ENCODE results near the gene PGBD5.

The PGBD5 gene

GRCh38 chr1:230375147-230375546 is 51.0 kb downstream of the PGBD5 start:
- DNase-seq = no peak

- no peak for DNase-seq
Observed at GRCh38 chr1:230371923-230372703, 54.0 kb downstream of the PGBD5 start.

- DNase-seq = no peak
Observed at GRCh38 chr1:230370109-230370508, 56.0 kb downstream of the PGBD5 start.

- DNase-seq = no peak
Observed at GRCh38 chr1:230368871-230369270, 57.3 kb downstream of the PGBD5 start.

- DNase-seq = no peak
Observed at GRCh38 chr1:230368363-230368762, 57.8 kb downstream of the PGBD5 start.

GRCh38 chr1:230366504-230366915 is 59.6 kb downstream of the PGBD5 start:
- DNase-seq = no peak

- DNase-seq = no peak
Observed at GRCh38 chr1:230365723-230366307, 60.3 kb downstream of the PGBD5 start.

GRCh38 chr1:230362949-230363348 is 63.2 kb downstream of the PGBD5 start:
- no peak for DNase-seq

- no peak for DNase-seq
Observed at GRCh38 chr1:230361941-230362340, 64.2 kb downstream of the PGBD5 start.

- no peak for DNase-seq
Observed at GRCh38 chr1:230359992-230360668, 66.0 kb downstream of the PGBD5 start.

GRCh38 chr1:230356869-230357794 is 69.0 kb downstream of the PGBD5 start:
- no peak for DNase-seq

- DNase-seq = no peak
Observed at GRCh38 chr1:230356190-230356589, 69.9 kb downstream of the PGBD5 start.

GRCh38 chr1:230355594-230355993 is 70.5 kb downstream of the PGBD5 start:
- DNase-seq = no peak

- no peak for DNase-seq
Observed at GRCh38 chr1:230355128-230355527, 71.0 kb downstream of the PGBD5 start.

GRCh38 chr1:230354005-230354404 is 72.1 kb downstream of the PGBD5 start:
- DNase-seq = no peak

- DNase-seq = no peak
Observed at GRCh38 chr1:230352537-230352936, 73.6 kb downstream of the PGBD5 start.

GRCh38 chr1:230351983-230352382 is 74.1 kb downstream of the PGBD5 start:
- no peak for DNase-seq

- DNase-seq = no peak
Observed at GRCh38 chr1:230351514-230351913, 74.6 kb downstream of the PGBD5 start.

GRCh38 chr1:230350208-230350921 is 75.8 kb downstream of the PGBD5 start:
- DNase-seq = no peak

GRCh38 chr1:230349020-230349393 is 77.1 kb downstream of the PGBD5 start:
- DNase-seq = no peak

GRCh38 chr1:230348386-230349019 is 77.6 kb downstream of the PGBD5 start:
- DNase-seq = no peak

GRCh38 chr1:230347896-230348295 is 78.2 kb downstream of the PGBD5 start:
- no peak for DNase-seq
